ENCODE results near the gene ERP29. TPM values are rescaled to one million over a fixed set of nuclear protein-coding genes. Genes with fewer than 3 reads are reported as not detected.

Gene ERP29
- total RNA-seq, 1 donor from 2014 or later, result 159 TPM

- no peak for TF ChIP-seq CTCF (IDR thresholded peaks at IDR 0.05; ENCODE audit: insufficient read depth, low read length, severe bottlenecking)
- no peak overlapping the region for H3K4me3 ChIP-seq (ENCODE audit: low read depth, low read length)
- FAIRE-seq, result no peak
- H3K36me3 ChIP-seq (ENCODE audit: control insufficient read depth, insufficient read depth, low read length), result peaks cover 12% of the 10 kb centered on the region
- no peak for DNase-seq (ENCODE audit: low read depth)
- no peaks in the 10 kb centered on the region for H3K27me3 ChIP-seq (ENCODE audit: control insufficient read depth, insufficient read depth, low read length)
Observed at GRCh38 chr12:112015938-112016337, 2.7 kb downstream of the ERP29 start.

GRCh38 chr12:112017041-112017440 is 3.8 kb downstream of the ERP29 start:
- Histone ChIP-seq H3K4me3 (ENCODE audit: low read depth, low read length) (no peak overlapping the region), H3K27me3 (ENCODE audit: control insufficient read depth, insufficient read depth, low read length) (no peaks in the 10 kb centered on the region), H3K36me3 (ENCODE audit: control insufficient read depth, insufficient read depth, low read length) (peaks cover 15% of the 10 kb centered on the region)
- FAIRE-seq (no peak), DNase-seq (ENCODE audit: low read depth) (no peak)
- no peak for TF ChIP-seq CTCF (IDR thresholded peaks at IDR 0.05; ENCODE audit: insufficient read depth, low read length, severe bottlenecking)

GRCh38 chr12:112018571-112019237 is 5.5 kb downstream of the ERP29 start:
- peaks cover 18% of the 10 kb centered on the region for H3K36me3 ChIP-seq (ENCODE audit: control insufficient read depth, insufficient read depth, low read length)
- FAIRE-seq (no peak), DNase-seq (ENCODE audit: low read depth) (peak; percentile 87)
- H3K27me3 ChIP-seq (ENCODE audit: control insufficient read depth, insufficient read depth, low read length), result no peaks in the 10 kb centered on the region
- no peak for TF ChIP-seq CTCF (IDR thresholded peaks at IDR 0.05; ENCODE audit: insufficient read depth, low read length, severe bottlenecking)
- H3K4me3 ChIP-seq (ENCODE audit: low read depth, low read length), result no peak overlapping the region

GRCh38 chr12:112020947-112021457 is 7.8 kb downstream of the ERP29 start:
- Histone ChIP-seq H3K4me3 (ENCODE audit: low read depth, low read length) (no peak overlapping the region), H3K27me3 (ENCODE audit: control insufficient read depth, insufficient read depth, low read length) (no peaks in the 10 kb centered on the region), H3K36me3 (ENCODE audit: control insufficient read depth, insufficient read depth, low read length) (peaks cover 13% of the 10 kb centered on the region)
- no peak for TF ChIP-seq CTCF (IDR thresholded peaks at IDR 0.05; ENCODE audit: insufficient read depth, low read length, severe bottlenecking)
- DNase-seq (ENCODE audit: low read depth) (no peak), FAIRE-seq (no peak)

- H3K27me3 ChIP-seq (ENCODE audit: control insufficient read depth, insufficient read depth, low read length), result no peaks in the 10 kb centered on the region
- FAIRE-seq (no peak), DNase-seq (ENCODE audit: low read depth) (no peak)
- peaks cover 11% of the 10 kb centered on the region for H3K36me3 ChIP-seq (ENCODE audit: control insufficient read depth, insufficient read depth, low read length)
- no peak for TF ChIP-seq CTCF (IDR thresholded peaks at IDR 0.05; ENCODE audit: insufficient read depth, low read length, severe bottlenecking)
- H3K4me3 ChIP-seq (ENCODE audit: low read depth, low read length), result no peak overlapping the region
Observed at GRCh38 chr12:112022241-112023016, 9.2 kb downstream of the ERP29 start.
